Liver (tissue), 9 donors: Measurements from ENCODE around the gene OPN1SW. TPM values are rescaled to one million over a fixed set of nuclear protein-coding genes. Genes with fewer than 3 reads are reported as not detected.

Experiments
- DNase-seq: peaks from one replicate; pipeline ENCODE4 v3.0.0-alpha.2; 2017; ENCODE audit warnings: low spot score
- H3K27ac ChIP-seq, 2 donors: one replicate each; pipeline ENCODE4 v1.7.0; 2013; ENCODE audit warnings: inconsistent platforms in 2 of 2, low read length in 2 of 2, control low read depth in 1 of 2, low read depth in 1 of 2, mild to moderate bottlenecking in 1 of 2
- H3K27me3 ChIP-seq, 4 donors: one replicate each; pipeline versions ENCODE4 v1.6.1 to v1.7.0; 2013; ENCODE audit warnings: low read length in 3 of 4, inconsistent platforms in 1 of 4, mild to moderate bottlenecking in 1 of 4, moderate library complexity in 1 of 4; ENCODE audit not compliant: control insufficient read depth in 4 of 4, insufficient read depth in 4 of 4
- H3K36me3 ChIP-seq, 4 donors: one replicate each; pipeline versions ENCODE4 v1.6.1 to v1.7.0; 2013; ENCODE audit warnings: low read length in 3 of 4, mild to moderate bottlenecking in 3 of 4, low read depth in 1 of 4, moderate library complexity in 1 of 4; ENCODE audit not compliant: control insufficient read depth in 4 of 4, insufficient read depth in 3 of 4
- H3K4me1 ChIP-seq, 4 donors: one replicate each; pipeline versions ENCODE4 v1.6.1 to v1.7.0; 2013; ENCODE audit warnings: low read length in 3 of 4, mild to moderate bottlenecking in 3 of 4, moderate library complexity in 1 of 4; ENCODE audit not compliant: control insufficient read depth in 4 of 4, insufficient read depth in 4 of 4
- H3K4me3 ChIP-seq, 3 donors: one replicate each; pipeline versions ENCODE4 v1.6.1 to v1.7.0; 2013; ENCODE audit warnings: low read length in 3 of 3, control low read depth in 1 of 3, low read depth in 1 of 3, mild to moderate bottlenecking in 1 of 3
- H3K9ac ChIP-seq, 2 donors: one replicate each; pipeline ENCODE4 v1.7.0; 2013; ENCODE audit warnings: low read length in 2 of 2, mild to moderate bottlenecking in 2 of 2, moderate library complexity in 2 of 2, control low read depth in 1 of 2, low read depth in 1 of 2
- H3K9me3 ChIP-seq, 4 donors: one replicate each; pipeline versions ENCODE4 v1.6.1 to v1.7.0; 2013; ENCODE audit warnings: low read length in 3 of 4; ENCODE audit not compliant: control insufficient read depth in 4 of 4
- ATF3 ChIP-seq: IDR thresholded peaks from 2 replicates; pipeline ENCODE4 v1.6.1; 2016; ENCODE audit warnings: antibody characterized with exemption
- EGR1 ChIP-seq, 2 donors: IDR thresholded peaks; 2 replicates each; pipeline ENCODE4 v1.6.1; 2016 to 2018; ENCODE audit warnings: antibody characterized with exemption in 2 of 2, low read depth in 2 of 2
- HNF4A ChIP-seq, 2 donors: conservative IDR thresholded peaks; 2 replicates each; pipeline ENCODE4 v1.6.1; 2016; ENCODE audit warnings: antibody characterized with exemption in 2 of 2, mild to moderate bottlenecking in 2 of 2
- HNF4G ChIP-seq: IDR thresholded peaks from 2 replicates; pipeline ENCODE4 v1.6.1; 2016; ENCODE audit warnings: antibody characterized with exemption
- JUND ChIP-seq, 2 donors: IDR thresholded peaks; 2 replicates each; pipeline ENCODE4 v1.6.1; 2016; ENCODE audit warnings: antibody characterized with exemption in 2 of 2
- MAX ChIP-seq: IDR thresholded peaks from 2 replicates; pipeline ENCODE4 v1.6.1; 2016; ENCODE audit warnings: antibody characterized with exemption
- NR2F2 ChIP-seq: IDR thresholded peaks from 2 replicates; pipeline ENCODE4 v1.6.1; 2016; ENCODE audit warnings: antibody characterized with exemption
- RAD21 ChIP-seq, 2 donors: IDR thresholded peaks; 2 replicates each; pipeline ENCODE4 v1.6.1; 2016; ENCODE audit warnings: antibody characterized with exemption in 2 of 2, mild to moderate bottlenecking in 2 of 2
- REST ChIP-seq: IDR thresholded peaks from 2 replicates; pipeline ENCODE4 v1.6.1; 2016; ENCODE audit warnings: antibody characterized with exemption, mild to moderate bottlenecking
- RXRA ChIP-seq, 2 donors: IDR thresholded peaks; 2 replicates each; pipeline ENCODE4 v1.6.1; 2017 to 2018; ENCODE audit warnings: antibody characterized with exemption in 2 of 2, mild to moderate bottlenecking in 1 of 2
- ZBTB33 ChIP-seq: IDR thresholded peaks from 2 replicates; pipeline ENCODE4 v1.6.1; 2016; ENCODE audit warnings: antibody characterized with exemption
- WGBS: extraction: QIAGEN DNeasy Blood & Tissue Kit; methylation state at CpG from one replicate; pipeline ENCODE4 v1.1.7; 2013; 5-methylcytosine and 5-hydroxymethylcytosine counted together
- polyA plus RNA-seq, 2 donors: library from polyadenylated mRNA; stranded (reverse) in 1 of 2; unstranded in 1 of 2; fragments of 200-250 nt in 1 of 2; fragments of >200 nt in 1 of 2; fragmentation: Nextera tagmentation in 1 of 2; extraction: Ambion mirVana in 1 of 2; gene quantifications; one replicate each; pipeline versions ENCODE4 v1.2.1 to v1.2.3, GENCODE V29; 2013 to 2015
- total RNA-seq, 2 donors: library from RNA; depleted of rRNA; stranded (reverse); fragments of >200 nt; gene quantifications; one replicate each; pipeline ENCODE4 v1.2.3, GENCODE V29; 2014
- donor health status: healthy.
- donor health status: healthy.
- donor health status: healthy.
- donor health status: healthy.
- donor health status: healthy.

Gene OPN1SW
- total and polyA plus RNA-seq, 4 donors, result 0.29 TPM; not detected in 3

- Histone ChIP-seq H3K27ac (no peak overlapping the region), H3K9me3 (no peaks in the 10 kb centered on the region), H3K27me3 (no peaks in the 10 kb centered on the region), H3K4me3 (no peak overlapping the region), H3K4me1 (peaks cover 0 to 7% (median 5%) of the 10 kb centered on the region in 4 donors), H3K36me3 (no peaks in the 10 kb centered on the region), H3K9ac (no peak overlapping the region)
- 88% methylated on average over 5 of the region's 5 CpGs for WGBS
- no peak for DNase-seq
- TF ChIP-seq HNF4G (no peak), NR2F2 (no peak), MAX (no peak), EGR1 (IDR thresholded peaks at IDR 0.05; ENCODE audit: low read depth in 2 of 2) (no peak), ZBTB33 (no peak), REST (no peak), RAD21 (IDR thresholded peaks at IDR 0.05) (no peak), ATF3 (no peak)
Measured at GRCh38 chr7:128735436-128735835, 40.2 kb downstream of the OPN1SW start.

GRCh38 chr7:128734890-128735289, 40.7 kb downstream of the OPN1SW start:
- no peaks in the 10 kb centered on the region for H3K36me3 ChIP-seq
- no peak overlapping the region for H3K4me3 ChIP-seq
- H3K27me3 ChIP-seq, result no peaks in the 10 kb centered on the region
- H3K9ac ChIP-seq, result no peak overlapping the region
- WGBS, result 88% methylated on average over 1 of the region's 1 CpG
- DNase-seq, result no peak
- H3K9me3 ChIP-seq, result no peaks in the 10 kb centered on the region
- H3K27ac ChIP-seq, result no peak overlapping the region
- TF ChIP-seq MAX (no peak), JUND (IDR thresholded peaks at IDR 0.05) (no peak), RXRA (IDR thresholded peaks at IDR 0.05) (no peak), HNF4A (conservative IDR thresholded peaks at IDR 0.05) (no peak), REST (no peak)
- peaks cover 0 to 5% (median 1%) of the 10 kb centered on the region in 4 donors for H3K4me1 ChIP-seq
